ENCODE measurements around the gene SF1.

SF1 gene

GRCh38 chr11:64762674-64763525 is 15.4 kb downstream of the SF1 start:
- DNase-seq, result peak in 6 of 58 donors; percentile 31 to 59 (median 44)

GRCh38 chr11:64762277-64762673 is 16.1 kb downstream of the SF1 start:
- DNase-seq, result peak in 21 of 58 donors; percentile 6 to 72 (median 43)

GRCh38 chr11:64760759-64761420 is 17.5 kb downstream of the SF1 start:
- DNase-seq, result no peak

- peak in 47 of 58 donors; percentile 24 to 86 (median 60) for DNase-seq
Measured at GRCh38 chr11:64759722-64760719, 18.3 kb downstream of the SF1 start, which contains the start of gene PYGM. Gene PYGM, minus strand, starts transcription at chr11:64759974. Its CDS starts 76 bp downstream, at chr11:64759898.

GRCh38 chr11:64759131-64759721 is 19.1 kb downstream of the SF1 start:
- no peak for DNase-seq

GRCh38 chr11:64758330-64759079 is 19.8 kb downstream of the SF1 start:
- no peak for DNase-seq

- DNase-seq, result no peak
Measured at GRCh38 chr11:64757549-64758329, 20.6 kb downstream of the SF1 start.

GRCh38 chr11:64755681-64756361 is 22.5 kb downstream of the SF1 start:
- DNase-seq, result no peak

- no peak for DNase-seq
Measured at GRCh38 chr11:64754919-64755662, 23.3 kb downstream of the SF1 start.

- no peak for DNase-seq
Measured at GRCh38 chr11:64754124-64754918, 24.0 kb downstream of the SF1 start.

- DNase-seq, result no peak
Measured at GRCh38 chr11:64753380-64754123, 24.8 kb downstream of the SF1 start.

- no peak for DNase-seq
Measured at GRCh38 chr11:64753019-64753379, 25.3 kb downstream of the SF1 start.

- DNase-seq, result no peak
Measured at GRCh38 chr11:64752175-64752970, 26.0 kb downstream of the SF1 start.

GRCh38 chr11:64751580-64751979 is 26.8 kb downstream of the SF1 start:
- DNase-seq, result no peak

- no peak for DNase-seq
Measured at GRCh38 chr11:64751136-64751535, 27.2 kb downstream of the SF1 start.
